Medulla oblongata (tissue), 1 donor: ENCODE measurements around the gene ASXL2.
"Not testable (repeated sequence)": the region's sequence is repeated elsewhere in the genome, so short reads cannot be mapped to it uniquely, and the experiment has no call there.

ENCODE experiments used
- DNase-seq: peaks from one replicate; pipeline ENCODE4 v3.0.0-alpha.2; 2015; ENCODE audit errors: extremely low spot score

The ASXL2 gene

GRCh38 chr2:25833566-25833965 lies 44.7 kb downstream of the ASXL2 start:
- DNase-seq, result no peak

- DNase-seq, result no peak
Measured at GRCh38 chr2:25832897-25833296, 45.4 kb downstream of the ASXL2 start.

GRCh38 chr2:25831746-25832449 lies 46.4 kb downstream of the ASXL2 start:
- DNase-seq, result no peak

- DNase-seq, result no peak
Measured at GRCh38 chr2:25829828-25830227, 48.5 kb downstream of the ASXL2 start.

- DNase-seq, result no peak
Measured at GRCh38 chr2:25829377-25829704, 48.9 kb downstream of the ASXL2 start.

- DNase-seq, result not testable (repeated sequence)
Measured at GRCh38 chr2:25828532-25829376, 49.5 kb downstream of the ASXL2 start.

- DNase-seq, result no peak
Measured at GRCh38 chr2:25825238-25825637, 53.0 kb downstream of the ASXL2 start.

- DNase-seq, result no peak
Measured at GRCh38 chr2:25824718-25825117, 53.6 kb downstream of the ASXL2 start.

- no peak for DNase-seq
Measured at GRCh38 chr2:25824216-25824615, 54.1 kb downstream of the ASXL2 start.

- peak; percentile 56 for DNase-seq
Measured at GRCh38 chr2:25822190-25823117, 55.8 kb downstream of the ASXL2 start.

GRCh38 chr2:25821225-25822056 lies 56.8 kb downstream of the ASXL2 start:
- no peak for DNase-seq

GRCh38 chr2:25819597-25820039 lies 58.7 kb downstream of the ASXL2 start:
- no peak for DNase-seq

- no peak for DNase-seq
Measured at GRCh38 chr2:25817630-25818029, 60.7 kb downstream of the ASXL2 start.

GRCh38 chr2:25817006-25817405 lies 61.3 kb downstream of the ASXL2 start:
- no peak for DNase-seq

- DNase-seq, result no peak
Measured at GRCh38 chr2:25816249-25816648, 62.0 kb downstream of the ASXL2 start.

GRCh38 chr2:25814681-25815080 lies 63.6 kb downstream of the ASXL2 start:
- DNase-seq, result no peak

- DNase-seq, result no peak
Measured at GRCh38 chr2:25810428-25810827, 67.9 kb downstream of the ASXL2 start.

GRCh38 chr2:25809646-25810045 lies 68.6 kb downstream of the ASXL2 start:
- no peak for DNase-seq

- DNase-seq, result no peak
Measured at GRCh38 chr2:25808006-25808383, 70.3 kb downstream of the ASXL2 start.

GRCh38 chr2:25806941-25807340 lies 71.3 kb downstream of the ASXL2 start:
- DNase-seq, result no peak

GRCh38 chr2:25805987-25806386 lies 72.3 kb downstream of the ASXL2 start:
- no peak for DNase-seq
